ENCODE measurements around the gene EXT2. TPM values are rescaled to one million over a fixed set of nuclear protein-coding genes. Genes with fewer than 3 reads are reported as not detected.

Gene EXT2
- polyA plus RNA-seq, 1 donor from 2014 or later = 77.5 TPM

GRCh38 chr11:44066732-44067141, 28.7 kb upstream of the EXT2 start:
- no peaks in the 10 kb centered on the region for H3K79me2 ChIP-seq (replicated peaks; ENCODE audit: insufficient read depth, low read length)
- TF ChIP-seq EZH2 (IDR thresholded peaks at IDR 0.05; ENCODE audit: borderline replicate concordance, insufficient read depth, low read length, poor library complexity, severe bottlenecking) (no peak), TAF1 (IDR thresholded peaks at IDR 0.05; ENCODE audit: low read depth) (no peak), REST (IDR thresholded peaks at IDR 0.05; ENCODE audit: borderline replicate concordance) (no peak)
- no peak overlapping the region for H3K4me2 ChIP-seq (ENCODE audit: low read length)
- no peak overlapping the region for H3K27ac ChIP-seq (ENCODE audit: low read length)
- H3K9me2 ChIP-seq (ENCODE audit: insufficient read depth, low read length) = no peaks in the 10 kb centered on the region
- H2AFZ ChIP-seq (ENCODE audit: low read depth, low read length) = no peak overlapping the region
- H3K36me3 ChIP-seq (ENCODE audit: insufficient read depth, low read length) = no peaks in the 10 kb centered on the region
- H3K27me3 ChIP-seq (ENCODE audit: insufficient read depth, low read depth, low read length) = peaks cover 13% of the 10 kb centered on the region
- H4K20me1 ChIP-seq (ENCODE audit: insufficient read depth) = no peaks in the 10 kb centered on the region
- no peak overlapping the region for H3K9ac ChIP-seq (ENCODE audit: low read length)
- no peaks in the 10 kb centered on the region for H3K9me3 ChIP-seq (ENCODE audit: low read length)
- no peaks in the 10 kb centered on the region for H3F3A ChIP-seq (ENCODE audit: insufficient read depth, low read length, poor library complexity, severe bottlenecking)
- no peak overlapping the region for H3K4me3 ChIP-seq (ENCODE audit: low read length)

- no peak overlapping the region for H3K27ac ChIP-seq (ENCODE audit: low read length)
- H3K9me3 ChIP-seq (ENCODE audit: low read length) = no peaks in the 10 kb centered on the region
- TF ChIP-seq EZH2 (IDR thresholded peaks at IDR 0.05; ENCODE audit: borderline replicate concordance, insufficient read depth, low read length, poor library complexity, severe bottlenecking) = no peak
- TF ChIP-seq POLR2AphosphoS5 (IDR thresholded peaks at IDR 0.05) = no peak
- no peak for TF ChIP-seq CTCF (IDR thresholded peaks at IDR 0.05; ENCODE audit: poor library complexity, severe bottlenecking)
- TF ChIP-seq MXI1 (conservative IDR thresholded peaks at IDR 0.05; ENCODE audit: poor library complexity, severe bottlenecking) = no peak
- no peak for TF ChIP-seq REST (IDR thresholded peaks at IDR 0.05; ENCODE audit: borderline replicate concordance)
- TF ChIP-seq EP300 (conservative IDR thresholded peaks at IDR 0.05; ENCODE audit: poor library complexity, severe bottlenecking) = no peak
- TF ChIP-seq RAD21 (conservative IDR thresholded peaks at IDR 0.05) = no peak
- TF ChIP-seq SMC3 (conservative IDR thresholded peaks at IDR 0.05; ENCODE audit: poor library complexity) = no peak
- TF ChIP-seq TAF1 (IDR thresholded peaks at IDR 0.05; ENCODE audit: low read depth) = no peak
- H3K9ac ChIP-seq (ENCODE audit: low read length) = no peak overlapping the region
- H4K20me1 ChIP-seq (ENCODE audit: insufficient read depth) = no peaks in the 10 kb centered on the region
- H3K4me3 ChIP-seq (ENCODE audit: low read length) = no peak overlapping the region
- no peak overlapping the region for H2AFZ ChIP-seq (ENCODE audit: low read depth, low read length)
- H3K27me3 ChIP-seq (ENCODE audit: insufficient read depth, low read depth, low read length) = peaks cover 13% of the 10 kb centered on the region
- no peaks in the 10 kb centered on the region for H3K79me2 ChIP-seq (replicated peaks; ENCODE audit: insufficient read depth, low read length)
- no peaks in the 10 kb centered on the region for H3K9me2 ChIP-seq (ENCODE audit: insufficient read depth, low read length)
- no peaks in the 10 kb centered on the region for H3F3A ChIP-seq (ENCODE audit: insufficient read depth, low read length, poor library complexity, severe bottlenecking)
- H3K4me2 ChIP-seq (ENCODE audit: low read length) = no peak overlapping the region
- H3K36me3 ChIP-seq (ENCODE audit: insufficient read depth, low read length) = no peaks in the 10 kb centered on the region
These were observed 28.2 kb upstream of the EXT2 start for GRCh38 chr11:44067266-44067665.

Measured in neural cell (in vitro differentiated cells).